SK-N-SH (cell line): ENCODE measurements around the gene ARHGAP26. TPM values are rescaled to one million over a fixed set of nuclear protein-coding genes. Genes with fewer than 3 reads are reported as not detected.

ENCODE experiments used
- CTCF ChIA-PET: fragments of 300-600, 350-600 bp; formaldehyde crosslinking; extraction: SDS; loops from one replicate; lab custom pipeline; 2021; lab: Yijun Ruan, JAX
- POLR2A ChIA-PET: fragments of 350-600 bp; sonication (Branson Sonifier 250); formaldehyde crosslinking; extraction: SDS; loops from one replicate; lab custom pipeline; 2020; ENCODE audit warnings: antibody characterized with exemption, inconsistent platforms; lab: Yijun Ruan, JAX
- DNase-seq: peaks from one replicate; pipeline ENCODE4 v3.0.0; 2012
- H2AFZ ChIP-seq: fragments of 200-600 bp; sonication (generic); 2 replicates; pipeline ENCODE4 v1.8.1; 2016; ENCODE audit warnings: antibody characterized with exemption, mild to moderate bottlenecking, low read depth
- H3F3A ChIP-seq: fragments of 200-600 bp; sonication (generic); replicated peaks from 2 replicates; pipeline ENCODE3; 2016; ENCODE audit warnings: antibody characterized with exemption, mild to moderate bottlenecking; ENCODE audit not compliant: insufficient read depth
- H3K27ac ChIP-seq, 2 experiments: fragments of 200-500 bp in 1 of 2; fragments of 200-600 bp in 1 of 2; sonication (Bioruptor generic) in 1 of 2; sonication (generic), shearing (Covaris generic) in 1 of 2; 2 replicates each; pipeline versions ENCODE4 v1.5.1 to v1.6.1; 2014 to 2016; ENCODE audit warnings: low read depth in 2 of 2, inconsistent platforms in 1 of 2, low read length in 1 of 2, mild to moderate bottlenecking in 1 of 2, mixed read lengths in 1 of 2
- H3K27me3 ChIP-seq: fragments of 200-600 bp; sonication (generic), shearing (Covaris generic); 2 replicates; pipeline ENCODE4 v1.6.1; 2016; ENCODE audit warnings: mixed run types; ENCODE audit not compliant: insufficient read depth
- H3K36me3 ChIP-seq, 2 experiments: fragments of 200-500 bp in 1 of 2; fragments of 200-600 bp in 1 of 2; sonication (Bioruptor generic) in 1 of 2; sonication (generic) in 1 of 2; replicated peaks in 1 of 2; 2 replicates each; pipeline versions ENCODE3 to v1.5.1; 2014 to 2016; ENCODE audit warnings: low read length in 1 of 2, mild to moderate bottlenecking in 1 of 2; ENCODE audit not compliant: insufficient read depth in 2 of 2, control insufficient read depth in 1 of 2
- H3K4me1 ChIP-seq, 2 experiments: fragments of 200-500 bp in 1 of 2; fragments of 200-600 bp in 1 of 2; sonication (Bioruptor generic) in 1 of 2; sonication (generic), shearing (Covaris generic) in 1 of 2; 2 replicates each; pipeline versions ENCODE4 v1.5.1 to v1.6.1; 2014 to 2016; ENCODE audit warnings: low read depth in 1 of 2, low read length in 1 of 2, mixed run types in 1 of 2; ENCODE audit not compliant: insufficient read depth in 2 of 2, control insufficient read depth in 1 of 2
- H3K4me2 ChIP-seq: fragments of 200-600 bp; sonication (generic), shearing (Covaris generic); 2 replicates; pipeline ENCODE4 v1.6.1; 2017; ENCODE audit warnings: mixed run types
- H3K4me3 ChIP-seq, 2 experiments: fragments of 200-500 bp in 1 of 2; fragments of 200-600 bp in 1 of 2; sonication (Bioruptor generic) in 1 of 2; sonication (generic), shearing (Covaris generic) in 1 of 2; 2 replicates each; pipeline versions ENCODE4 v1.5.1 to v1.8.1; 2014 to 2016; ENCODE audit warnings: low read depth in 2 of 2, inconsistent platforms in 1 of 2, low read length in 1 of 2, mild to moderate bottlenecking in 1 of 2, mixed read lengths in 1 of 2, moderate library complexity in 1 of 2
- H3K79me2 ChIP-seq: fragments of 200-600 bp; sonication (generic); 2 replicates; pipeline ENCODE4 v1.8.1; 2017; ENCODE audit warnings: mild to moderate bottlenecking; ENCODE audit not compliant: insufficient read depth
- H3K9ac ChIP-seq: fragments of 200-600 bp; sonication (generic); 2 replicates; pipeline ENCODE4 v1.6.1; 2017; ENCODE audit warnings: mixed run types
- H3K9me2 ChIP-seq: fragments of 200-600 bp; sonication (generic); 2 replicates; pipeline ENCODE4 v1.6.1; 2017; ENCODE audit warnings: mixed run types
- H3K9me3 ChIP-seq: fragments of 200-600 bp; sonication (generic); 2 replicates; pipeline ENCODE4 v1.6.1; 2017; ENCODE audit warnings: mixed run types, mild to moderate bottlenecking, moderate library complexity
- H4K20me1 ChIP-seq: fragments of 200-600 bp; sonication (generic); 2 replicates; pipeline ENCODE4 v1.6.1; 2017; ENCODE audit warnings: mild to moderate bottlenecking, mixed run types; ENCODE audit not compliant: insufficient read depth
- CHD2 ChIP-seq: fragments of 150-350 bp; IDR thresholded peaks from 2 replicates; pipeline ENCODE4 v1.6.1; 2018; ENCODE audit warnings: low read length; ENCODE audit not compliant: partially characterized antibody
- CTCF ChIP-seq: fragments of 200-600 bp; sonication (generic); IDR thresholded peaks from 2 replicates; pipeline ENCODE4 v1.6.1; 2017; ENCODE audit warnings: antibody characterized with exemption, mild to moderate bottlenecking, moderate library complexity
- ELF1 ChIP-seq: IDR thresholded peaks from 2 replicates; pipeline ENCODE4 v1.4.0; 2012
- EP300 ChIP-seq, 2 experiments: IDR thresholded peaks; 2 replicates each; pipeline versions ENCODE4 v1.4.0 to v1.6.1; 2012; ENCODE audit warnings: borderline replicate concordance in 1 of 2, low read depth in 1 of 2, low read length in 1 of 2
- EZH2phosphoT487 ChIP-seq: fragments of 200-600 bp; sonication (generic); IDR thresholded peaks from 2 replicates; pipeline ENCODE4 v1.6.1; 2017; ENCODE audit warnings: low read depth, mixed run types, mild to moderate bottlenecking, antibody characterized with exemption, moderate library complexity, borderline replicate concordance
- FOSL2 ChIP-seq: IDR thresholded peaks from 2 replicates; pipeline ENCODE4 v1.4.0; 2012; ENCODE audit warnings: low read depth, mild to moderate bottlenecking, moderate library complexity, borderline replicate concordance
- FOXM1 ChIP-seq: IDR thresholded peaks from 2 replicates; pipeline ENCODE4 v1.4.0; 2012; ENCODE audit warnings: low read depth, mild to moderate bottlenecking
- GATA2 ChIP-seq: sonication (generic); formaldehyde crosslinking; IDR thresholded peaks from 2 replicates; pipeline ENCODE4 v1.5.0; 2020; ENCODE audit warnings: mild to moderate bottlenecking, missing genetic modification reagents
- IRF3 ChIP-seq: fragments of 150-350 bp; IDR thresholded peaks from 2 replicates; pipeline ENCODE4 v1.6.1; 2016; ENCODE audit warnings: mild to moderate bottlenecking, low read depth, low read length
- MAX ChIP-seq: IDR thresholded peaks from 2 replicates; pipeline ENCODE4 v1.4.0; 2012; ENCODE audit warnings: low read depth
- PBX3 ChIP-seq: IDR thresholded peaks from 2 replicates; pipeline ENCODE4; 2012
- POLR2AphosphoS5 ChIP-seq: IDR thresholded peaks from 2 replicates; pipeline ENCODE4 v1.6.1; 2012; ENCODE audit warnings: low read depth, low read length
- RCOR1 ChIP-seq: fragments of 150-350 bp; IDR thresholded peaks from 2 replicates; pipeline ENCODE4 v1.6.1; 2017; ENCODE audit warnings: antibody characterized with exemption, low read length
- SMC3 ChIP-seq: IDR thresholded peaks from 2 replicates; pipeline ENCODE4 v1.6.1; 2012; ENCODE audit warnings: low read depth, low read length, improper control_type of control experiment
- TCF12 ChIP-seq: IDR thresholded peaks from 2 replicates; pipeline ENCODE4 v1.4.0; 2012
- TEAD4 ChIP-seq: IDR thresholded peaks from 2 replicates; pipeline ENCODE4 v1.4.0; 2012; ENCODE audit warnings: mild to moderate bottlenecking, borderline replicate concordance; ENCODE audit not compliant: insufficient read depth
- USF2 ChIP-seq: fragments of 150-350 bp; IDR thresholded peaks from 2 replicates; pipeline ENCODE4 v1.6.1; 2017; ENCODE audit warnings: antibody characterized with exemption, low read length, low read depth, borderline replicate concordance
- YY1 ChIP-seq: IDR thresholded peaks from 2 replicates; pipeline ENCODE4 v1.4.0; 2012; ENCODE audit warnings: low read depth, mild to moderate bottlenecking
- ZBTB33 ChIP-seq: IDR thresholded peaks from 2 replicates; pipeline ENCODE4 v1.4.0; 2012; ENCODE audit warnings: low read depth, borderline replicate concordance
- WGBS: methylation state at CpG from one replicate; pipeline ENCODE4 v1.1.6; 2017; ENCODE audit warnings: low lambda C conversion rate; 5-methylcytosine and 5-hydroxymethylcytosine counted together
- polyA plus RNA-seq, 3 experiments: library from polyadenylated mRNA; depleted of rRNA; stranded (reverse); fragments of >200 nt; gene quantifications; 2 replicates each; pipeline ENCODE4 v1.2.3, GENCODE V29; 2012

The ARHGAP26 gene
- polyA plus RNA-seq, 1 of the 3 experiments (the other 2 are of a cell fraction), result 6.1 TPM

GRCh38 chr5:143187495-143187894 lies 417.3 kb downstream of the ARHGAP26 start:
- Histone ChIP-seq H3K9me3 (no peaks in the 10 kb centered on the region; the same call in 1 of the 2 replicates), H3K4me2 (no peak overlapping the region), H2AFZ (no peak overlapping the region), H3K9me2 (no peaks in the 10 kb centered on the region), H3K27me3 (no peaks in the 10 kb centered on the region), H3K4me3 (no peak overlapping the region), H3K9ac (no peak overlapping the region), H3F3A (no peaks in the 10 kb centered on the region), H4K20me1 (no peaks in the 10 kb centered on the region), H3K27ac (no peak overlapping the region), H3K79me2 (no peaks in the 10 kb centered on the region), H3K36me3 (peaks cover 0 to under 1% of the 10 kb centered on the region in 2 experiments), H3K4me1 (no peaks in the 10 kb centered on the region; a peak in 1 of 4 replicates)
- 96% methylated on average over 3 of the region's 8 CpGs for WGBS
- DNase-seq, result no peak
- no peak for TF ChIP-seq ELF1
- no peak for TF ChIP-seq TCF12
- TF ChIP-seq EZH2phosphoT487, result no peak
- TF ChIP-seq USF2, result no peak
- no peak for TF ChIP-seq PBX3
- ChIA-PET POLR2A (no interaction called here), CTCF (interaction anchor here (1.2 kb wide), 1 partner anchor 56 kb away, joined by 7 read pairs; no protein-coding TSS in a partner anchor)

GRCh38 chr5:143188083-143188482 lies 417.9 kb downstream of the ARHGAP26 start:
- H2AFZ ChIP-seq, result no peak overlapping the region
- no peak overlapping the region for H3K9ac ChIP-seq
- H4K20me1 ChIP-seq, result no peaks in the 10 kb centered on the region
- H3K79me2 ChIP-seq, result no peaks in the 10 kb centered on the region
- no peak for DNase-seq
- H3K4me2 ChIP-seq, result no peak overlapping the region
- WGBS, result 86% methylated on average over 2 of the region's 2 CpGs
- H3K27me3 ChIP-seq, result no peaks in the 10 kb centered on the region
- ChIA-PET POLR2A (no interaction called here), CTCF (interaction anchor here (1.2 to 1.3 kb wide), 2 partner anchors 15 to 470 kb away, joined by 3 to 4 read pairs; no protein-coding TSS in a partner anchor)
- H3K4me1 ChIP-seq, result no peaks in the 10 kb centered on the region; a peak in 1 of 4 replicates
- H3K9me2 ChIP-seq, result no peaks in the 10 kb centered on the region
- no peak overlapping the region for H3K4me3 ChIP-seq
- no peak overlapping the region for H3K27ac ChIP-seq
- no peaks in the 10 kb centered on the region for H3F3A ChIP-seq
- peaks cover 3% of the 10 kb centered on the region in 2 experiments for H3K36me3 ChIP-seq
- H3K9me3 ChIP-seq, result no peaks in the 10 kb centered on the region; the same call in 1 of the 2 replicates
- no peak for TF ChIP-seq RCOR1
- TF ChIP-seq GATA2 (CRISPR knock-in tag), result no peak
- TF ChIP-seq PBX3, result no peak
- TF ChIP-seq CTCF, result no peak
- TF ChIP-seq CHD2, result no peak
- no peak for TF ChIP-seq POLR2AphosphoS5
- TF ChIP-seq TCF12, result no peak
- TF ChIP-seq TEAD4, result no peak
- no peak for TF ChIP-seq FOXM1
- TF ChIP-seq MAX, result no peak
- no peak for TF ChIP-seq ZBTB33
- TF ChIP-seq FOSL2, result no peak
- TF ChIP-seq IRF3, result no peak
- no peak for TF ChIP-seq EP300 (IDR thresholded peaks at IDR 0.05; ENCODE audit: borderline replicate concordance in 1 of 2, low read depth in 1 of 2, low read length in 1 of 2)
- no peak for TF ChIP-seq YY1
- TF ChIP-seq SMC3, result no peak
